Limb (tissue), 2 donors: ENCODE results near the gene SH2D4B.
"Not testable (repeated sequence)": the region's sequence is repeated elsewhere in the genome, so short reads cannot be mapped to it uniquely, and the experiment has no call there.

ENCODE experiments used
- DNase-seq, 2 donors: peaks; one replicate each; pipeline ENCODE4 v3.0.0-alpha.2; 2016; ENCODE audit errors: extremely low spot score in 2 of 2

Gene SH2D4B

GRCh38 chr10:80542652-80543318 is 5.1 kb downstream of the SH2D4B start:
- no peak for DNase-seq

- not testable (repeated sequence) for DNase-seq
Observed at GRCh38 chr10:80543319-80543672, 5.6 kb downstream of the SH2D4B start.

- no peak for DNase-seq
Observed at GRCh38 chr10:80544316-80544953, 6.7 kb downstream of the SH2D4B start.

GRCh38 chr10:80545258-80545881 is 7.7 kb downstream of the SH2D4B start:
- DNase-seq = no peak

- no peak for DNase-seq
Observed at GRCh38 chr10:80552151-80552646, 14.5 kb downstream of the SH2D4B start.

- DNase-seq = no peak
Observed at GRCh38 chr10:80553436-80553835, 15.7 kb downstream of the SH2D4B start.

- no peak for DNase-seq
Observed at GRCh38 chr10:80554050-80554449, 16.3 kb downstream of the SH2D4B start.

GRCh38 chr10:80555415-80555814 is 17.7 kb downstream of the SH2D4B start:
- no peak for DNase-seq

GRCh38 chr10:80561950-80562349 is 24.2 kb downstream of the SH2D4B start:
- no peak for DNase-seq

- no peak for DNase-seq
Observed at GRCh38 chr10:80567292-80567691, 29.6 kb downstream of the SH2D4B start.

GRCh38 chr10:80569131-80569895 is 31.6 kb downstream of the SH2D4B start:
- DNase-seq = no peak

- DNase-seq = no peak
Observed at GRCh38 chr10:80571352-80571751, 33.6 kb downstream of the SH2D4B start.

- no peak for DNase-seq
Observed at GRCh38 chr10:80579181-80579763, 41.6 kb downstream of the SH2D4B start.

GRCh38 chr10:80579849-80580637 is 42.3 kb downstream of the SH2D4B start:
- DNase-seq = no peak

GRCh38 chr10:80580638-80581468 is 43.2 kb downstream of the SH2D4B start:
- no peak for DNase-seq

- no peak for DNase-seq
Observed at GRCh38 chr10:80581469-80581835, 43.8 kb downstream of the SH2D4B start.

- DNase-seq = no peak
Observed at GRCh38 chr10:80582286-80582960, 44.7 kb downstream of the SH2D4B start.

- no peak for DNase-seq
Observed at GRCh38 chr10:80583685-80584084, 46.0 kb downstream of the SH2D4B start.

- no peak for DNase-seq
Observed at GRCh38 chr10:80585812-80586211, 48.1 kb downstream of the SH2D4B start.
